Esophagus squamous epithelium (tissue), 5 donors: ENCODE results near the gene NCBP3. TPM values are rescaled to one million over a fixed set of nuclear protein-coding genes. Genes with fewer than 3 reads are reported as not detected.

Source experiments
- DNase-seq: peaks from one replicate; lab custom pipeline; 2025; lab: John Stamatoyannopoulos, UW
- H3K27ac ChIP-seq, 4 donors: fragments of 200-600 bp; sonication (generic); one replicate each; pipeline ENCODE4 v1.5.1; 2016 to 2019; ENCODE audit warnings: mild to moderate bottlenecking in 1 of 4
- H3K27me3 ChIP-seq, 4 donors: fragments of 200-600 bp; sonication (generic); 1 replicate in 3 of 4; 2 replicates in 1 of 4; pipeline versions ENCODE4 v1.5.1 to v1.6.0; 2017 to 2021; ENCODE audit warnings: antibody characterized with exemption in 1 of 4
- H3K36me3 ChIP-seq, 3 donors: fragments of 200-600 bp; sonication (generic); one replicate each; pipeline ENCODE4 v1.5.1; 2016 to 2019
- H3K4me1 ChIP-seq, 3 donors: fragments of 200-600 bp; sonication (generic); one replicate each; pipeline ENCODE4 v1.5.1; 2017 to 2019
- H3K4me3 ChIP-seq, 4 donors: fragments of 200-600 bp; sonication (generic); 1 replicate in 3 of 4; 2 replicates in 1 of 4; pipeline ENCODE4 v1.5.1; 2016 to 2019; ENCODE audit warnings: mild to moderate bottlenecking in 2 of 4, moderate library complexity in 1 of 4
- H3K9me3 ChIP-seq, 3 donors: fragments of 200-600 bp; sonication (generic); one replicate each; pipeline ENCODE4 v1.5.1; 2016 to 2019
- CTCF ChIP-seq, 6 experiments: fragments of 450-650 bp in 4 of 6; fragments of 200-600 bp in 2 of 6; sonication (generic) in 2 of 6; IDR thresholded peaks; one replicate each; pipeline ENCODE4 v1.5.1; 2016 to 2019; ENCODE audit warnings: antibody characterized with exemption in 6 of 6, mild to moderate bottlenecking in 4 of 6, moderate library complexity in 4 of 6
- POLR2A ChIP-seq, 4 donors: fragments of 450-650 bp; IDR thresholded peaks; one replicate each; pipeline ENCODE4 v1.6.1; 2017; ENCODE audit warnings: antibody characterized with exemption in 4 of 4, mild to moderate bottlenecking in 4 of 4, moderate library complexity in 3 of 4
- WGBS, 2 donors: methylation state at CpG; one replicate each; pipeline ENCODE4 v1.1.5; 2018; 5-methylcytosine and 5-hydroxymethylcytosine counted together
- intact Hi-C: fragments of 100-400 bp; cut with DNase I; formaldehyde crosslinking; loops from one replicate; pipeline ENCODE4 v1.15.0; 2022
- total RNA-seq, 4 donors: library from RNA; depleted of rRNA; stranded (reverse); fragments of >200 nt; gene quantifications; one replicate each; pipeline ENCODE4 v1.1.0, GENCODE V29; 2016
- donor health status: DM: yes; HTN: yes; CAD: no.

The NCBP3 gene
- total RNA-seq, 4 donors from 2014 or later: 12.1 to 26.1 (median 17.1) TPM

DNA sequence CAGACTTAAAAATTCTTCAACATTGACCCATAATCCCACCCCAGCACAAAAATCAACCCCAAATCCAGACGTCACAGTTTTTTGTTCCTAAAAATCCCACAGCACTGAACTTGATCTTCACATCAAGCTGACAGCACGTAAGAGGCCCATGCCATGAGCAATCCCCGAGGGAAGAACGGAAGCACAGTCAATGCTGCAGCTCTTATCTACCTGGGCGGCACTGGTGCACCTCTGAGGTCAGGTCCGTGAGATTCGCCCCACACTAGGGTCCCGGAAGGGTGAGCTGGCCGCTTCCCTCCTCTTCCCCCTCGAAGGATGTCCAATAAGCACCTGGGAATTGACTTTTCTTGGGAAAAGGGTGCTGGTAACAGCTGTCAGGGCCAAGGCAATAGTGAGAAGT lies 33.8 kb downstream of the NCBP3 start:
- Histone ChIP-seq H3K36me3 (peaks cover 8 to 100% (median 35%) of the 10 kb centered on the region in 3 donors), H3K9me3 (no peaks in the 10 kb centered on the region), H3K27me3 (no peaks in the 10 kb centered on the region), H3K27ac (no peak overlapping the region), H3K4me1 (no peaks in the 10 kb centered on the region), H3K4me3 (no peak overlapping the region)
- DNase-seq: no peak
- intact Hi-C loops: no loop called here
- 88% methylated on average over 4 to 7 of the region's 10 CpGs for WGBS, 2 donors
- no peak for TF ChIP-seq POLR2A (IDR thresholded peaks at IDR 0.05)
- no peak for TF ChIP-seq CTCF (IDR thresholded peaks at IDR 0.05)

DNA sequence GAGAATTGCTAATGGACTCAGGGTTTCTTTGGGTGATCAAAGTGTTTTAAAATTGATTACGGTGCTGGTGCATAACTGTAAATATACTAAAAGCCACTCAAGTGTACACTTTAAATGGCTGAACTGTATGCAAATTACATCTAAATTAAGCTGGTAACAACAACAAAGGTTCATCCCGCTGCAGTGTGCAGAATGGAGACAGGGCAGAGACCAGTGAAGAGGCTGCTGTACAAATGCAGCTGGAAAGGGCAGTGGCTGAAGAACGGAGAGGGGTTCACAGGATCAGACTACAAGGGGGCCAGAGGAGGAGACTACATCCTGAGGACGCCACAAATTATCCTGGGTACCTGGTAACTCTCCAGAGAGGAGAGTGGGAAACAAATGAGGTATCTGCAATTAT lies 36.0 kb downstream of the NCBP3 start:
- Histone ChIP-seq H3K4me1 (no peaks in the 10 kb centered on the region), H3K27me3 (no peaks in the 10 kb centered on the region), H3K27ac (no peak overlapping the region), H3K9me3 (no peaks in the 10 kb centered on the region), H3K36me3 (peaks cover 8 to 97% (median 15%) of the 10 kb centered on the region in 3 donors), H3K4me3 (no peak overlapping the region)
- intact Hi-C loops: no loop called here
- WGBS, 2 donors: 86 to 92% methylated on average over 4 of the region's 4 CpGs
- TF ChIP-seq CTCF (IDR thresholded peaks at IDR 0.05) (no peak), POLR2A (IDR thresholded peaks at IDR 0.05) (no peak)
- DNase-seq: no peak

DNA sequence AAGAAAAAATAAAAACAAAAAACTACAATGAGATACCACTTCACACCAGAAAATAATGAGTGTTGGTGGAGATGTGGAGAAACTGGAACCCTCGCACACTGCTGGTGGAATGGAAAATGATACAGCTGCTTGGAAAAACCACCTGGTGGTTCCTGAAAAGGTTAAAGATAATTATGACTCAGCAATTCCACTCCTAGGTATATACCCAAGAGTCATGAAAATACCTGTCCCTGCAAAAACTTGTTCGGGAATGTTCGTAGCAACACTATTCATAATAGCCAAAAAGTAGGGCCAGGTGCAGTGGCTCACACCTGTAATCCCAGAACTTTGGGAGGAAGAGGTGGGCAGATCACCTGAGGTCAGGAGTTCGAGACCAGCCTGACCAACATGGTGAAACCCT lies 36.9 kb downstream of the NCBP3 start:
- intact Hi-C loops: no loop called here
- DNase-seq: no peak
- Histone ChIP-seq H3K27ac (no peak overlapping the region), H3K9me3 (no peaks in the 10 kb centered on the region), H3K36me3 (peaks cover 8 to 88% (median 15%) of the 10 kb centered on the region in 3 donors), H3K4me3 (no peak overlapping the region), H3K27me3 (no peaks in the 10 kb centered on the region), H3K4me1 (peaks cover 0 to 4% (median 2%) of the 10 kb centered on the region in 3 donors)
- WGBS, 2 donors: 39 to 41% methylated on average over 4 of the region's 4 CpGs
- TF ChIP-seq CTCF (IDR thresholded peaks at IDR 0.05): no peak
- TF ChIP-seq POLR2A (IDR thresholded peaks at IDR 0.05): no peak

GRCh38 chr17:3808701-3809100 lies 37.3 kb downstream of the NCBP3 start:
- no peak for DNase-seq
- H3K4me1 ChIP-seq: peaks cover 0 to 8% (median 6%) of the 10 kb centered on the region in 3 donors
- intact Hi-C loops: no loop called here
- TF ChIP-seq CTCF (IDR thresholded peaks at IDR 0.05) (no peak), POLR2A (IDR thresholded peaks at IDR 0.05) (no peak)
- no peaks in the 10 kb centered on the region for H3K27me3 ChIP-seq
- H3K9me3 ChIP-seq: no peaks in the 10 kb centered on the region
- no peak overlapping the region for H3K4me3 ChIP-seq
- peaks cover 8 to 84% (median 15%) of the 10 kb centered on the region in 3 donors for H3K36me3 ChIP-seq
- H3K27ac ChIP-seq: peak overlapping the region in 1 of 4 donors; percentile 22
- WGBS, 2 donors: 46 to 53% methylated on average over 7 of the region's 7 CpGs

- Histone ChIP-seq H3K27ac (no peak overlapping the region), H3K27me3 (no peaks in the 10 kb centered on the region), H3K9me3 (no peaks in the 10 kb centered on the region), H3K4me1 (peaks cover 0 to 25% (median 18%) of the 10 kb centered on the region in 3 donors), H3K36me3 (peaks cover 0 to 53% (median 6%) of the 10 kb centered on the region in 3 donors), H3K4me3 (no peak overlapping the region)
- intact Hi-C loops: no loop called here
- 71 to 92% methylated on average over 2 to 5 of the region's 5 CpGs for WGBS, 2 donors
- DNase-seq: no peak
- TF ChIP-seq CTCF (IDR thresholded peaks at IDR 0.05): no peak
Measured at GRCh38 chr17:3805581-3805980, 40.5 kb downstream of the NCBP3 start.
